OCI-LY3 (cell line): Measurements from ENCODE around the gene EPHB3.

Experiments used
- H2AFZ ChIP-seq: fragments of 200-600, 300-600 bp; shearing (Covaris generic); 2 replicates; pipeline ENCODE4 v1.6.0; 2014; ENCODE audit warnings: antibody characterized with exemption, low read depth, low read length
- H3K27ac ChIP-seq: fragments of 200-600, 300-600 bp; sonication (generic); 2 replicates; pipeline ENCODE4 v1.5.1; 2014; ENCODE audit warnings: mild to moderate bottlenecking, low read length, moderate library complexity, mixed read lengths
- H3K27me3 ChIP-seq: fragments of 200-600, 300-600 bp; sonication (generic); 2 replicates; pipeline ENCODE4 v1.6.1; 2014; ENCODE audit warnings: low read depth, low read length, mixed read lengths
- H3K36me3 ChIP-seq: fragments of 200-600, 300-600 bp; sonication (generic); replicated peaks from 2 replicates; pipeline ENCODE3; 2014; ENCODE audit warnings: low read depth, low read length, mixed read lengths
- H3K4me1 ChIP-seq: fragments of 300-600, 200-600 bp; sonication (generic); 2 replicates; pipeline ENCODE4 v1.6.1; 2014; ENCODE audit warnings: low read length, mixed read lengths
- H3K4me2 ChIP-seq: fragments of 200-600, 300-600 bp; sonication (generic); 2 replicates; pipeline ENCODE4 v1.6.1; 2014; ENCODE audit warnings: low read length, mixed read lengths
- H3K4me3 ChIP-seq: fragments of 300-600, 200-600 bp; sonication (generic); 2 replicates; pipeline ENCODE4 v1.5.1; 2014; ENCODE audit warnings: antibody characterized with exemption, mild to moderate bottlenecking, low read length, moderate library complexity
- H3K79me2 ChIP-seq: fragments of 300-600, 200-600 bp; shearing (Covaris generic); 2 replicates; pipeline ENCODE4 v1.6.1; 2014; ENCODE audit warnings: mild to moderate bottlenecking, low read length, mixed read lengths
- H3K9ac ChIP-seq: fragments of 300-600, 200-600 bp; shearing (Covaris generic); 2 replicates; pipeline ENCODE4 v1.6.0; 2014; ENCODE audit warnings: mild to moderate bottlenecking, low read length, moderate library complexity
- H3K9me3 ChIP-seq: fragments of 200-600, 300-600 bp; shearing (Covaris generic); 2 replicates; pipeline ENCODE4 v1.6.1; 2014; ENCODE audit warnings: low read length, mixed read lengths; ENCODE audit not compliant: insufficient read depth
- H4K20me1 ChIP-seq: fragments of 200-600, 300-600 bp; sonication (generic); 2 replicates; pipeline ENCODE4 v1.6.1; 2016; ENCODE audit warnings: low read length, mixed read lengths; ENCODE audit not compliant: insufficient read depth
- EZH2phosphoT487 ChIP-seq: fragments of 200-600 bp; shearing (Covaris generic); IDR thresholded peaks from 2 replicates; pipeline ENCODE4 v1.6.1; 2018; ENCODE audit warnings: antibody characterized with exemption, mixed run types, low read depth
- TF ChIP-seq, protein P1 (sequence below): fragments of 200-600, 300-600 bp; sonication (generic); IDR thresholded peaks from 2 replicates; pipeline ENCODE4 v1.5.1; 2014; ENCODE audit warnings: antibody characterized with exemption, low read length, low read depth

The EPHB3 gene

DNA sequence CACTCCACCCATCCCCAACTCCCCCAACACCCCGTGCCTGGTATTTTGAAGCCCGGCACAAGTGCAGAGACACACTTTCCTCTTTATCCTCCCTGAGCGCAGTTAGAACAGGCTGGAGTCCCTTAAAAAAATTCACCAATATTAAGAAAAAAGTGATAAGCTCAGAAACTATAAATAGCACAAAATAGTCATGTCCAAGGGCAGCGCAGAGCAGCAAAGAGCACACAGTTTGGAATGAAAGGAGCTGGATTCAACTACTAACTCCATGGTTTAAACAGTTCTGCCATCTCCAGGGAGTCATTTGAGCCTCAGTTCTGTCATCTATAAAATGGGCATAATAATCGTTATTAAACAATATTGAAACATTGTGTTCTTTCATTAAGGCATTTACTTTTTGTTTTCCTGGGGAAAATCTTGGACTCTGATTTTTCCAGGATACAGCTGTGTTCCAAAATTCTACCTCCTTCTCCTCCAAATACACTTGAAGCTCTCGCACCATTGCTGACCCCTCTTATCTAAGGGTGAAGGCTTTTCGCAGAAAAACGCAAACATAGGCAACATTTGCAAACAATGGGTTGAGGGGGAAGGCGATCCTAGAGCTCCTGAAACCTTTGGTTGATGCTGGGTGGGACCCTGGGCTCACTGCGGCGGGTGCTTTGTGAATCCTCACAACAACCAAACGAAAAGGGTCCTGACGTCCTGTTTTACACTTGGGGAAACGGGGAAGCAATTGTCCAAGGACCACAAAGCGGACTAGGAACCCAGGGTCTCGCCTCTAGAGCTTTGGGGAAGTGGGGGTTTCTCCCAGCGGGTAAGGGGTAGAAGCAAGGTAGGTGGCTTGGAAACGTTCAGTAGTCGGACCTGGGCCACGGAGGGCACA is 41.8 kb downstream of the EPHB3 start:
- 0 out of 2 replicates have a peak, but pooled peaks cover 3% of the 10 kb centered on the region for H3K27me3 ChIP-seq
- no peak overlapping the region for H3K4me3 ChIP-seq
- no peaks in the 10 kb centered on the region for H3K36me3 ChIP-seq
- H3K27ac ChIP-seq, result no peak overlapping the region
- TF ChIP-seq, protein P1, sequence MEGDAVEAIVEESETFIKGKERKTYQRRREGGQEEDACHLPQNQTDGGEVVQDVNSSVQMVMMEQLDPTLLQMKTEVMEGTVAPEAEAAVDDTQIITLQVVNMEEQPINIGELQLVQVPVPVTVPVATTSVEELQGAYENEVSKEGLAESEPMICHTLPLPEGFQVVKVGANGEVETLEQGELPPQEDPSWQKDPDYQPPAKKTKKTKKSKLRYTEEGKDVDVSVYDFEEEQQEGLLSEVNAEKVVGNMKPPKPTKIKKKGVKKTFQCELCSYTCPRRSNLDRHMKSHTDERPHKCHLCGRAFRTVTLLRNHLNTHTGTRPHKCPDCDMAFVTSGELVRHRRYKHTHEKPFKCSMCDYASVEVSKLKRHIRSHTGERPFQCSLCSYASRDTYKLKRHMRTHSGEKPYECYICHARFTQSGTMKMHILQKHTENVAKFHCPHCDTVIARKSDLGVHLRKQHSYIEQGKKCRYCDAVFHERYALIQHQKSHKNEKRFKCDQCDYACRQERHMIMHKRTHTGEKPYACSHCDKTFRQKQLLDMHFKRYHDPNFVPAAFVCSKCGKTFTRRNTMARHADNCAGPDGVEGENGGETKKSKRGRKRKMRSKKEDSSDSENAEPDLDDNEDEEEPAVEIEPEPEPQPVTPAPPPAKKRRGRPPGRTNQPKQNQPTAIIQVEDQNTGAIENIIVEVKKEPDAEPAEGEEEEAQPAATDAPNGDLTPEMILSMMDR, result no peak
- TF ChIP-seq EZH2phosphoT487, result no peak
- no peaks in the 10 kb centered on the region for H3K79me2 ChIP-seq
- H3K9me3 ChIP-seq, result no peaks in the 10 kb centered on the region
- no peak overlapping the region for H3K9ac ChIP-seq
- no peak overlapping the region for H3K4me2 ChIP-seq
- no peaks in the 10 kb centered on the region for H4K20me1 ChIP-seq
- H2AFZ ChIP-seq, result no peak overlapping the region
- no peaks in the 10 kb centered on the region for H3K4me1 ChIP-seq

DNA sequence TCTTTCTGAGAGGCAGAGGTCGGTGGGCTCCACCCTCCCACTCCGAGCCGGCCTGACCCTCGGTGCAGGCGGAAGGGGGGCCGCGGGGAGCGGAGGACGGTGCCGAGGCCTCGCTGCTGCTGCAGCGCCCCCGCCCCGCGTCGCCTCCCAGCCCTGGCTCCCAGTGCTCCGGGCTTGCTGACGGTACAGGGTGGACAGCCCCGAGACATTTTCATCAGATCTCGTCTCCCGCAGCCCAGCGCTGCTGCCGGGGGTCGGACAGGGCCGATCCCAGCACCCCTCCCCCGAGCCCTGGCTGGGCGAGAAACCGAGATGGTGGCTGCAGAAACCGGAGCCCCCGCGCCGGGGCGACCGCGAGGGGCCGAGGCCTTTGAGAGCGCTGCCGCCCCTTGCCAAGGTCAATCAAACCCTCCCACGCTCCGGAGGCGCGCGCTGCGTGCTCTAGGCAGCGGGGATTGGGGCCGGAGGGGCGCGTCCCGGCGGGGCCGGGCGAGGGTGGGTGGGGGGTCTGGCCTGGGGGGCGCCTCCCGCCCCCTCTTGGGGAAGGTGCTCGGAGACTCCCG is 42.5 kb downstream of the EPHB3 start:
- H4K20me1 ChIP-seq, result no peaks in the 10 kb centered on the region
- no peak overlapping the region for H3K4me2 ChIP-seq
- H3K27ac ChIP-seq, result no peak overlapping the region
- H2AFZ ChIP-seq, result no peak overlapping the region
- H3K27me3 ChIP-seq, result 0 out of 2 replicates have a peak, but pooled peaks cover 3% of the 10 kb centered on the region
- no peaks in the 10 kb centered on the region for H3K9me3 ChIP-seq
- H3K79me2 ChIP-seq, result no peaks in the 10 kb centered on the region
- no peaks in the 10 kb centered on the region for H3K36me3 ChIP-seq
- H3K4me1 ChIP-seq, result no peaks in the 10 kb centered on the region
- no peak overlapping the region for H3K9ac ChIP-seq
- no peak overlapping the region for H3K4me3 ChIP-seq
- TF ChIP-seq, protein P1, result no peak
- TF ChIP-seq EZH2phosphoT487, result no peak

DNA sequence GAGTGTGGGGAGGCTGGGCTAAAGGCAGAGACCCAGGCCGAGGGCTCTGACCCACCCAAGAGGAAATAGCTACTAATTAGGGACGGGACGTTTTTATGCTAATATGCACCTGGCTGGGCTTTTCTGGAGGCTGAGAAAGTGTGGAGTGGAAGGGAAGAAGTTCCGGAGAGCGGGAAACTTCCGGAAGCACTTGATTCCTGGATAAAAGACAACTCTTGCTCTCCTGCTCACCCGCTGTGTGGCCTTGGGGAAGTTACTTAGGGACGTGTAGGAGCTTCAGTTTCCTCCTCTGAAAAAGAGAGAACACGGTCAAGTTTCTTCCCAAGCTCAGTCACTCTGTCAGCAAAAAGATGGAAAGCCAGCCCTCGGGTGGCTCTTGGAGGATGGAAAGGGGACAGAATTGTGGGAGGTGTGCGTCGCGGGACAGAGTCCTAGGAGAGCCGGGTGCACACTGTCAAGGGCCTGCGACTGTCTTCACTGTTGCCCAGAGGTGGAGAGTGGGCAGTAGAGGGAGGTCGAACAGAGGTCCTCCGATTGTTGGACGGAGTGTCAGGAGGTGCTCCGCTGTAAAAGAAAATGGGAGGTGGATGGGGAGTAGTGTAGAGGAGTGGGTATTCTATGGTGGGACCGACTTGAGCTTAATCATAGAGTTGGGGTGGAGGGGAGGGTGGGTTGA is 43.2 kb downstream of the EPHB3 start:
- no peaks in the 10 kb centered on the region for H3K79me2 ChIP-seq
- H3K4me3 ChIP-seq, result no peak overlapping the region
- no peak overlapping the region for H3K9ac ChIP-seq
- no peaks in the 10 kb centered on the region for H3K4me1 ChIP-seq
- 0 out of 2 replicates have a peak, but pooled peaks cover 3% of the 10 kb centered on the region for H3K27me3 ChIP-seq
- TF ChIP-seq, protein P1, result no peak
- no peak for TF ChIP-seq EZH2phosphoT487
- no peak overlapping the region for H3K4me2 ChIP-seq
- no peak overlapping the region for H2AFZ ChIP-seq
- no peak overlapping the region for H3K27ac ChIP-seq
- no peaks in the 10 kb centered on the region for H4K20me1 ChIP-seq
- no peaks in the 10 kb centered on the region for H3K36me3 ChIP-seq
- H3K9me3 ChIP-seq, result no peaks in the 10 kb centered on the region

DNA sequence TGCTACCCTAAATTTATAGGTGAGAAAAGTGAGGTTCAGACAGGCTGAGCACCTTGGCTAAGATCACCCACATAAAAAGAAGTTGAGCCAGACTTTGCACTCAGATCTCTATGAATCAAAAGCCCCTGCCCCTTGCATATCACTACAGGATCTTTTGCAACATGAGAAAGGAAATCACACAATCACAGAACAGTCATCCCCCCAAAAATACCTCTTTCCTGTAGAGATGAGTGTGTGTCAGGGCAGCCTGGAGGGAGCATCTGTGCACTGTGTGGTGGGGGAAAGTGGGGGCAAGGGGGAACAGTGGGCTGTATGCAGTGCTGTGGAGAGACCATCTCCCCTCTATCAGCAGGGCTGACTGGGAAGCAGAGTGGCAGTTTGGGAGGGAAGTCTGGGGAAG is 46.6 kb downstream of the EPHB3 start:
- Histone ChIP-seq H3K36me3 (no peaks in the 10 kb centered on the region), H3K27me3 (0 out of 2 replicates have a peak, but pooled peaks cover 1% of the 10 kb centered on the region), H3K9me3 (no peaks in the 10 kb centered on the region), H3K4me3 (no peak overlapping the region), H3K27ac (no peak overlapping the region), H4K20me1 (no peaks in the 10 kb centered on the region), H3K9ac (no peak overlapping the region), H2AFZ (no peak overlapping the region), H3K79me2 (no peaks in the 10 kb centered on the region), H3K4me1 (no peaks in the 10 kb centered on the region), H3K4me2 (no peak overlapping the region)
- TF ChIP-seq EZH2phosphoT487, result no peak
- TF ChIP-seq, protein P1, result no peak
